DOHH2 (cell line): ENCODE measurements around the gene NLGN1.

Source experiments
- EZH2phosphoT487 ChIP-seq: fragments of 200-600 bp; sonication (generic); IDR thresholded peaks from 2 replicates; pipeline ENCODE4 v1.6.1; 2017; ENCODE audit warnings: borderline replicate concordance, mild to moderate bottlenecking, antibody characterized with exemption, low read length, moderate library complexity, mixed read lengths
- TF ChIP-seq, protein P1 (sequence below): fragments of 200-600 bp; sonication (generic); IDR thresholded peaks from one replicate; pipeline ENCODE4 v1.5.1; 2014; ENCODE audit warnings: antibody characterized with exemption, mild to moderate bottlenecking, low read depth, low read length; ENCODE audit not compliant: poor library complexity, severe bottlenecking

DNA sequence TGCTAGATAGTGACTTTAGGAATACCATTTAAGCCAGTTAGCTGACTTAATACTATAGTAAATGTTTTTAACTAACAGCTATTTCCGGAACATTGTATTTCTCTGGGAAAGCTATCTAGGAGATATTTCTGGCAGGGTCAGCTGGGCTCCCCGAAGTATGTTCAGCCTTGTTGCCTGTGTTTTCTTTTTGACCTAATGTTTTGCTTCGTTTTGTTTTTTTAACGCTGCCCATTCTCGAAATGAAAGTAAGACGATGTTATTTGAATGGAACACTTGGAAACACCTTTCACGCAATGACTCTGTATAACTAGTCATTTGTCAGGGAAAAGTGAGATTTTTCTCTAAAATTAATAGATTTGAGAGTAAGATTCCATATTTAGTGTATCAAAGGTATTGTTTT, 758.7 kb downstream of the NLGN1 start:
- TF ChIP-seq, protein P1, sequence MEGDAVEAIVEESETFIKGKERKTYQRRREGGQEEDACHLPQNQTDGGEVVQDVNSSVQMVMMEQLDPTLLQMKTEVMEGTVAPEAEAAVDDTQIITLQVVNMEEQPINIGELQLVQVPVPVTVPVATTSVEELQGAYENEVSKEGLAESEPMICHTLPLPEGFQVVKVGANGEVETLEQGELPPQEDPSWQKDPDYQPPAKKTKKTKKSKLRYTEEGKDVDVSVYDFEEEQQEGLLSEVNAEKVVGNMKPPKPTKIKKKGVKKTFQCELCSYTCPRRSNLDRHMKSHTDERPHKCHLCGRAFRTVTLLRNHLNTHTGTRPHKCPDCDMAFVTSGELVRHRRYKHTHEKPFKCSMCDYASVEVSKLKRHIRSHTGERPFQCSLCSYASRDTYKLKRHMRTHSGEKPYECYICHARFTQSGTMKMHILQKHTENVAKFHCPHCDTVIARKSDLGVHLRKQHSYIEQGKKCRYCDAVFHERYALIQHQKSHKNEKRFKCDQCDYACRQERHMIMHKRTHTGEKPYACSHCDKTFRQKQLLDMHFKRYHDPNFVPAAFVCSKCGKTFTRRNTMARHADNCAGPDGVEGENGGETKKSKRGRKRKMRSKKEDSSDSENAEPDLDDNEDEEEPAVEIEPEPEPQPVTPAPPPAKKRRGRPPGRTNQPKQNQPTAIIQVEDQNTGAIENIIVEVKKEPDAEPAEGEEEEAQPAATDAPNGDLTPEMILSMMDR = no peak
- TF ChIP-seq EZH2phosphoT487 = no peak
